GM19452 (cell line): Measurements from ENCODE around the gene CHGA.

Experiments
- ATAC-seq: cut with Tn5 transposase; IDR thresholded peaks from one replicate; pipeline ENCODE4 v1.9.1; 2021; ENCODE audit not compliant: unreplicated experiment

CHGA gene

DNA sequence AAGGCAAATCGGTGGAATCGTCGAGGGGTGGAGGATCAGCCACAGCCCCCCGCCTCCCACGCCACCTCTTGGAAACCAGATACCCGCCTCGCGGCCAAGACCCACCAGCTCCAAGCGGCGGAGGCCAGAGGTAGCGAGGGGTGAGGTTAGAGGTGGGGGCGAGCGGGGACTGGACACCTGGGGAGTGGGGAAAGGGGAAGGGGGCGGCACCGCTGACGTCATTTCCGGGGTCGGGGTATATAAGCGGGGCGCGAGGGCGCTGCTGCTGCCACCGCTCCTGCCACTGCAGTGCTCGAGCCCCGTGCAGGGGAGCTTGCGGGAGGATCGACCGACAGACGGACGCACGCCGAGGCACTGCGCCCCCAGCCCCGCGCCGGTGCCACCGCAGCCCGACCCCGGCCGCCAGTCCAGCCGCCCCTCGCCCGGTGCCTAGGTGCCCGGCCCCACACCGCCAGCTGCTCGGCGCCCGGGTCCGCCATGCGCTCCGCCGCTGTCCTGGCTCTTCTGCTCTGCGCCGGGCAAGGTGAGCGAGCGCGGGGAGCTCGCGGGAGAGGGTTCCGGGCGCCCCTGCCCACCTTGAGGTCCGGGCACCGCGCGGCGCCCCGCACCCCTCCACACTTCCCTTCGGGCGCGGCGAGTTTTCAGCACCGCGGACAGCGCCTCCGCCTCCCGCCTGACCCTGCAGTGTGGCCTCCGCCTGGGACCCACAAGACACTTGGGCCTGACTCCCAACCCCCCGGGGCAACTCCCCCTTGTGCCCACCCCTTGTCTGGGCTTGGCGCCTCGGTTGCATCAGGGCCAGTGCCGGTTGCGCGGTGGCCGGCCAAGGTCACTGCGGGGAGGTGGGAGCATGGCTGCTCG lies at the start of gene CHGA:
CHGA (plus strand) TSS at position 268 of the 861 bp plus-strand sequence; CDS start at position 478, 210 bp downstream.
- no peak for ATAC-seq

GRCh38 chr14:92874962-92875661 lies 47.8 kb upstream of the CHGA start:
- no peak for ATAC-seq

GRCh38 chr14:92877757-92878431 lies 45.1 kb upstream of the CHGA start:
- no peak for ATAC-seq

- no peak for ATAC-seq
These were observed 42.6 kb upstream of the CHGA start for GRCh38 chr14:92880351-92880750.

DNA sequence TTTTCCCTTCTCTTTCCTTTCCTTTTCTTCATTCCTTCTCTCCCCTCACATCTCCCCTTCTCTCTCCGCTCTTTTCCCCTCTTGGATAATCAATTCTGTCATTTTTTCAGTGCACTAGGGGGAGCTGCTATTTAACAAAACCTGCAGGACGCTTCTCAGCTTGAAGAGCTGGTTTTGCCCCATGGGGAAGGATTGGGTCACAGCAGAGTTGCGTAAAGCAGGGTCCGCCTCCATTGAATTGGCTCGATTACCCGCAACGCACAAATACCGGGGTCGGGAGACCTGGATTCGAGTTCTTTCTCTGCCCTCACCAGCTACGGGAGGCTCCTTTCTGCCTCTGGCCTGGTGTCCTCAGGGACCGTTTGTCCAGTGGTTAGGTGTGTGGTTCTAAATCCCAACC lies 42.1 kb upstream of the CHGA start:
- no peak for ATAC-seq

- ATAC-seq: no peak
These were observed 39.9 kb upstream of the CHGA start for GRCh38 chr14:92883066-92883465.

DNA sequence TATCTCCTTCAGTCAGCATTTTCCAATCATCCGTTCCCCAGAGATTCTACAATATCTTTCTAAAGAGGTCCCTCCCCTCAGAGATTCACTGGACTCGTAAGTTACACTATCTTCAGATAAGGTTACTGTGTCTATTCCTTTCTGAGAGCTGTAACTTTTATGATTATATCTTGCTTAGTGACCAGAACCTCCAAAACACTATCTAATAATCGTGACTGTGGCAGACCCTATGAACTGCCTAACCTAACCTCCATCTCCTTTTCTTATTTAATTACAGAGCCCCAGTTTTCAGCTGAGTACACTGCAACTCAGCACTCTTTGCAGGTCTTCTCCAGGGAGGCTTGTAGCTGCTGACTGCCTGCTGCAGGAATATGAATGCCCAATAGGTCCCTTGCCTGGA lies 38.5 kb upstream of the CHGA start:
- no peak for ATAC-seq

DNA sequence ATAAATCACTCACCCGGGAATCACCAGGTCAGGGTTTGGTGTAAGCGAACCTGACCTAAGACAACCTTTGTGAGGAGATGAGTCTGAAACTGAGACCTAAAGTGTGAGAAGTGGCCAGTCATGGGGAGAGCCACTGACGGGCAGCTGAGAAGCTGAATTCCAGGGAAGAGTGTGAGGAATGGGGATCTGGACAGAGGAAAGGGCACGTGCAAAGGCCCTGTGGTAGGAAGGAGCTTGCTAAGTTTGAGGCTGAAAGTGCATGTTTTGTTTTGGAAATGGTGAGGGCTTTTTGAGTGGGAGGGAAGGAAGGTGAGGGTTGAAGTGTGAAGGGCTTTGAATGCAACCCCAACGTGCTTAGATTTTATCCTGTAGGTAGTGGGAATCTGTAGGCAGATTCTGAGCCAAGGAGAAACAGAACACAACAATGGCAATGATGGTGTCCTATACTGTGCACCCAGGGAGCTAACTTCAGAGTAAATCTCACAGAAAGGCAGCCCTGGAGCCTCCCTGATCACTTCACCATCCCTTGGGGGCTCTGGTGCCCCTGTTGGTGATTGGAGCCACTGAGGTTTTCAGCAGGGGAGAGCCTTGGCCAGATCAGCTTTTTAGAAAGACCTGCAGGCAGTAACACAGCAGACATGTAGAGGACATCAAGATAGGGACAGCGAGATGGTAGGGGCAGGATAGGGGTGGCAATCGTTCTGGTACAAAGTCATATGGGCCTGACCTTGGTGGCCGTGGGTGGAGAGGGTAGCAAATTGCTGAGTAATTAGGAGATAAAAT lies 37.5 kb upstream of the CHGA start:
- ATAC-seq: no peak

GRCh38 chr14:92886337-92886736 lies 36.6 kb upstream of the CHGA start:
- no peak for ATAC-seq

GRCh38 chr14:92887157-92887556 lies 35.8 kb upstream of the CHGA start:
- no peak for ATAC-seq

- no peak for ATAC-seq
These were observed 34.1 kb upstream of the CHGA start for GRCh38 chr14:92888896-92889295.

DNA sequence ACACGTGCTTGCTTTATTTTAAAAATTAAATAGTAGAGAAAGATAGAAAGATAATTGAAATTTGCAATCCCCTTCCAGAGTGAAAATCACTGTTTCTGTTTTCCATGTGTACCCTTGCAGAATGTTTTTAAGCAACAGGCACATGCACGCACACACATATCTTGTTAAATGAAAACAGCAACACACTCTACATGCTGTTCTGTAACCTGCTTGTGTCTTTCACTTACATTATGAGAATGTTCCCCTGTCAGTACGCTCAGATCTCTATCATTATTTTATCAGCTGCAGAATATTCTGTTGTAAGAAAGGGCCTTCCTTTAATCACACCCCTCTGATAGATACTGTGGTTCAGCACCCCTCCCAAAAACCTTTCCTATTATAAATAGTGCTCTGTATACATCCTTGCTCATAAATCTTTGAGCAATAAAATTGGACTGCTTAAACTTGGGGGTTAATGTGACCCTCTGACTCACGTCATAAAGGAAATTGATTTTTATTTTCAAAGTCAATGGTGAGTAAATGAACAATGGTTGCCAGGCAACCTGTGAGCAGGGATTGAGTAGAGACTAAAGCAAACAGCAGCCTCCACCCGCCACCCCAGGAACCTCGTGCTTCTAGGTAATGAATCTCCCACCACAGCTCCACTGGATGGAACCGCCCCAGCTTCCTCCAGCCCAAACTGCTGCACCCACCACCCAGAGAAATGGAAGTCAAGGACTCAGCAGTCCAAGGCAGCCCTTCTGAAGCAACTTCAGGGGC lies 31.9 kb upstream of the CHGA start:
- ATAC-seq: no peak

DNA sequence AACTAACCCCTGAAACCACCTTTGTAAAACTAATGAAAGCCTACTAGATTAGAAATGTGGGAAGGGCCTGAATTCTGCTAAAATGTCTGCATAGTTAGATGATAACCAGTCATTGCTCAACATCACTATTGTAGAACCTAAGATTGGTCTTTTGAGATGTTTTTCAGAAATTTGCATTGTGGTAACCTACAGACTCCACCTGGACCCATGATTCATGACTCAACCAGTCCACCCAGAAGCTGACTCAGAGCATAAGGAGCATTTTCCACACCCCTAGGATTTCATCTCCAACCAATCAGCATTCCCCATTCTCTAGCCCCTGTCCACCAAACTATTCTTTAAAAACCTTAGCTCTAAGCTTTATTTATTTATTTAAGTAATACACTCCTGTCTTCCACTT lies 30.4 kb upstream of the CHGA start:
- no peak for ATAC-seq

DNA sequence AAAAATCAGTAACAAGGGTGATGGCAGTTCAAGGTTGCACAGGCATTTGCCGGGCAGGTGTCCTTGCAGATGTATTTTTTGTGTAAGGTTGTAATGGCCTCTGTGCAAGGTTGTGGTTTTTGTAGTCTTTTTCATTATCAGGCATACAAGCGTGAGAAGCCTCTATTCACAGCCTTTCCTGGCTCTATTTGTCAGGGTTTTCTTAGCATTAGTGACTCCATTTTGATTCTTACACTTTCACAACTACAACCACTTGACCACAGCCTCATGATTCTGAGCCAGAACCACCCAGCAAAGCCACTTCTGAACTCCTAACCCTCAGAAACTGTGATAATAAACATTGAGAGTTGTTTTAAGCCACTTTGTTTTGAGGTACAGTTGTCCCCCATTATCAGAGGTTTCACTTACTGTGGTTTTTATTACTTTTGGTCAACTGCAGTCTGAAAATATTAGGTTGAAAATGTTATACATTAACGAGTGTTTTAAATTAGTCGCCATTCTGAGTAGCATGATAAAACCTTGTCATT lies 27.5 kb upstream of the CHGA start:
- ATAC-seq: no peak

GRCh38 chr14:92897922-92898565 lies 24.9 kb upstream of the CHGA start:
- ATAC-seq: no peak

DNA sequence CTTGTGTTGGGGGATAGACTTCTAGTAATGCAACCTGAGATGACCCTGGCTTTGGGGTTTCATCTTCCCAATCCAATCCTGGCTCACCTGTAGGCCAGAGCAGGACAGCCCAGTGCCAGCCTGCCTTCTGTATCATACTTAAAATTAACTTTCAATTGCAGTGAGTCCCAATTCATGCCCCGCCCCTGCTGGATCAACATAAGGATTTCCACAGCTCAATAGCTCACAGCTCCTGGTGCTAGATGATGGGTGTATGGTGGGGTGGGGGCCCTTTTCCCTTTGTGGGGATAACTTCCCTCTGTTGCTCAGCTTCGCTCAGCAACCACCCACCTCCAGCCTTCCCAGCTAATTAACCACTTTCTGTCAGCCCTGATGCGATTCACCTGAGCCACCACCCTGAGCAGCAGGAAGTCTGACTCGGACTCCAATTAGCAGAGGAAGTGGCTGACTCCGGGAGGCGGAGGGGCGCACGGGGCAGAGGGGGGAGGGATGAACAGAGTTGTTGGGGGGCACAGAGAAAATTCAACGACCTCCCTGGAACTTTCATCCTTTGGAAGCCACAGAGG lies 24.3 kb upstream of the CHGA start:
- ATAC-seq: no peak

DNA sequence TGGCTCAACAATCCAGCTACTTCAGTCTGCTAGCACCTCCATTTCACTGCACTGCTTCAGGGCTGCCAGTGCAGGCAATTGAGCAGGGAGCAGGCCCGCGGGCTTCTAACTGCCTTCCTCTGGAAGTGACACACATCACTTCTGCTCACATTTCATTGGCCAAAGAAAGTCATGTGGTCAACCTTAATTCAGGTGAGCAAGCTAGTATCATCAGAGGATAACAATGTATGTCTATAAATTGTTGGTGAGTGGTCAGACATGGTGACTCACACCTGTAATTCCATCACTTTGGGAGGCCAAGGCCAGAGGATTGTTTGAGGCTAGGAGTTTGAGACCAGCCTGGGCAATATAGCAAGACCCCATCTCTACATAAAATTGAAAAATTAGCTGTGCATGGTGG lies 22.3 kb upstream of the CHGA start:
- ATAC-seq: no peak

DNA sequence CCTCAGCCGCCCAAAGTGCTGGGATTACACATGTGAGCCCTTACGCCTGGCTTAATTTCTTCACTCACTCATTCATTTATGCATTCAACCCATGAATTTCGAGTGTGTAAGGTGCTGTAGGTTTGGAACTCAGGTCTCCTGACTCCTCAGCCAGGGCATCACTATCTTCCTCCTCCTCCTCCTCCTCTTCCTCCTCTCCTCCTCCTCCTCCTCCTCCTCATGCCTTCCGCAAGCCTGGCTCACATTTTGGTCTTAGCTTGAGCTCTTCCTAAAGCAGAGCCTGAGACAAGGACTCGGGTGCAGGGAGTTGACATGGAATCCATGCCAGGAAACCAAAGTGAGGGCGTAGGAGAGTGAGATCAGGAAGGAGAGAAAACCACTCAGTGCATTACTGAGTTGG lies 20.8 kb upstream of the CHGA start:
- no peak for ATAC-seq

DNA sequence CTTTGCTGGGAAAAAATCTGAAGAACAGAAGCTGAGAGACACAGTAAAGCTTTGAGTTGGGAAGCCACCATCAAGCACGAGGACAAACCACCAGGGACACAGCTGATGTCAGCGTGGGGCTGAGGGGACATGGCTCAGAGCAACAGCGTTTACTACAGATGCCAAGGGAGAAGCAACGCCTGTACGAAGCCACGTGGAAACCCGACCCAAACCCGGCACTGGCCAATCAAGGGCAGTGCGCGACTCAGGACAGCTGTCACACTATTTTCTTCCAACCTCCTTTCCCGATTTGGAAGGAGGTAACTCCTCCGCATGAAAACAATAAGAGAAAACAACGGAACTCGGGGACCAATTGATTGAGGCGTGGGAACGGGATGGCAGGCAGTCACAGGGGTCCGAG lies 20.2 kb upstream of the CHGA start:
- ATAC-seq: no peak
